ENCODE results near the gene ROBO4. TPM values are rescaled to one million over a fixed set of nuclear protein-coding genes. Genes with fewer than 3 reads are reported as not detected.

ROBO4 gene
- total RNA-seq, 1 experiment from 2014 or later = not detected

- Histone ChIP-seq H3K9me2 (ENCODE audit: insufficient read depth) (no peaks in the 10 kb centered on the region), H2AFZ (ENCODE audit: low read depth, low read length, poor library complexity, severe bottlenecking) (no peak within 1 kb of the TSS), H3K9me3 (ENCODE audit: control insufficient read depth in 1 of 2, insufficient read depth in 1 of 2, low read depth in 1 of 2, low read length in 2 of 2) (no peaks in the 10 kb centered on the region), H3K4me3 (replicated peaks in 1 of 2; ENCODE audit: low read depth in 1 of 2, low read length in 2 of 2) (no peak within 1 kb of the TSS), H3K79me2 (ENCODE audit: insufficient read depth, low read length) (no peaks in the 10 kb centered on the region), H3K27me3 (ENCODE audit: insufficient read depth, low read length) (no peaks in the 10 kb centered on the region), H3K4me1 (ENCODE audit: control insufficient read depth in 1 of 2, insufficient read depth in 2 of 2, low read length in 2 of 2) (peaks cover 0 to 5% of the 10 kb centered on the region in 2 experiments; a peak in 1 of 4 replicates), H3K4me2 (ENCODE audit: low read length) (no peak within 1 kb of the TSS), H3K36me3 (ENCODE audit: control insufficient read depth in 1 of 2, insufficient read depth in 2 of 2, low read length in 2 of 2) (no peaks in the 10 kb centered on the region), H3K27ac (ENCODE audit: low read depth, low read length) (no peak within 1 kb of the TSS), H4K20me1 (ENCODE audit: insufficient read depth) (no peaks in the 10 kb centered on the region), H3K9ac (ENCODE audit: low read length) (no peak within 1 kb of the TSS)
- POLR2A ChIA-PET = no interaction called here
- intact Hi-C loops (cut with micrococcal nuclease) = no loop called here
- DNase-seq (ENCODE audit: low read depth, low spot score) (no peak), ATAC-seq (no peak)
- RAD21 ChIA-PET (ENCODE audit: low non-redundant PET in 1 of 2, low total read pairs in 2 of 2, uncharacterized antibody in 2 of 2, unreplicated experiment in 2 of 2) = no interaction called here
- CTCF ChIA-PET = no interaction called here
- no TSS peak for BruUV-seq (replicated peaks)
- TF ChIP-seq EGR1 (IDR thresholded peaks at IDR 0.05; ENCODE audit: low read depth) (no peak), ELF1 (IDR thresholded peaks at IDR 0.05; ENCODE audit: borderline replicate concordance, low read depth) (no peak), POLR2AphosphoS5 (IDR thresholded peaks at IDR 0.05; ENCODE audit: low read depth, low read length) (no peak), CTCF (IDR thresholded peaks at IDR 0.05 in 2 of 3, conservative IDR thresholded peaks at IDR 0.05 in 1 of 3; ENCODE audit: borderline replicate concordance in 1 of 3, insufficient read depth in 1 of 3, low read depth in 2 of 3, low read length in 2 of 3) (no peak), CBX3 (IDR thresholded peaks at IDR 0.05; ENCODE audit: low read depth) (no peak), POLR2A (IDR thresholded peaks at IDR 0.05; ENCODE audit: borderline replicate concordance, extremely low read depth, insufficient read depth, insufficient read length) (no peak), MAX (IDR thresholded peaks at IDR 0.05) (no peak), YY1 (IDR thresholded peaks at IDR 0.05; ENCODE audit: extremely low read depth, insufficient replicate concordance, low read depth, low read length) (no peak), ZFX (IDR thresholded peaks at IDR 0.05) (no peak)
These were observed 21.3 kb upstream of the ROBO4 start, which contains the start of gene HEPN1 for GRCh38 chr11:124918950-124919349. TSS of gene HEPN1 (plus strand) at chr11:124919250.

Data from HCT116 (cell line).